Neuron (in vitro differentiated cells): ENCODE results near the gene SUGP1.

ENCODE experiments used
- H2AFZ ChIP-seq: one replicate; pipeline ENCODE4 v1.6.1; 2013; ENCODE audit warnings: low read depth, mild to moderate bottlenecking, inconsistent platforms, low read length, moderate library complexity
- H3K27me3 ChIP-seq: one replicate; pipeline ENCODE4 v1.6.1; 2013; ENCODE audit warnings: low read length; ENCODE audit not compliant: insufficient read depth
- H3K36me3 ChIP-seq: one replicate; pipeline ENCODE4 v1.6.1; 2013; ENCODE audit warnings: low read length; ENCODE audit not compliant: insufficient read depth
- H3K4me1 ChIP-seq: one replicate; pipeline ENCODE4 v1.6.1; 2013; ENCODE audit warnings: low read length; ENCODE audit not compliant: insufficient read depth
- H3K4me3 ChIP-seq: 2 replicates; pipeline ENCODE4 v1.5.1; 2013; ENCODE audit warnings: mild to moderate bottlenecking, low read length, moderate library complexity
- H3K9me3 ChIP-seq: one replicate; pipeline ENCODE4 v1.6.1; 2013; ENCODE audit warnings: low read length

SUGP1 gene

GRCh38 chr19:19276386-19276785 is 43.9 kb downstream of the SUGP1 start:
- H3K9me3 ChIP-seq: no peaks in the 10 kb centered on the region
- no peak overlapping the region for H2AFZ ChIP-seq
- H3K27me3 ChIP-seq: no peaks in the 10 kb centered on the region
- H3K4me3 ChIP-seq: no peak overlapping the region
- peaks cover 56% of the 10 kb centered on the region for H3K36me3 ChIP-seq
- no peaks in the 10 kb centered on the region for H3K4me1 ChIP-seq

- no peaks in the 10 kb centered on the region for H3K27me3 ChIP-seq
- H3K4me1 ChIP-seq: no peaks in the 10 kb centered on the region
- H3K9me3 ChIP-seq: no peaks in the 10 kb centered on the region
- no peak overlapping the region for H3K4me3 ChIP-seq
- no peak overlapping the region for H2AFZ ChIP-seq
- peaks cover 42% of the 10 kb centered on the region for H3K36me3 ChIP-seq
Observed at GRCh38 chr19:19274716-19275565, 45.4 kb downstream of the SUGP1 start.

GRCh38 chr19:19274146-19274545 is 46.2 kb downstream of the SUGP1 start:
- H3K27me3 ChIP-seq: no peaks in the 10 kb centered on the region
- H3K9me3 ChIP-seq: no peaks in the 10 kb centered on the region
- peaks cover 35% of the 10 kb centered on the region for H3K36me3 ChIP-seq
- H3K4me3 ChIP-seq: no peak overlapping the region
- no peaks in the 10 kb centered on the region for H3K4me1 ChIP-seq
- H2AFZ ChIP-seq: no peak overlapping the region

GRCh38 chr19:19271828-19272599 is 48.3 kb downstream of the SUGP1 start:
- no peak overlapping the region for H2AFZ ChIP-seq
- H3K4me3 ChIP-seq: peak overlapping the region; percentile 42
- no peaks in the 10 kb centered on the region for H3K27me3 ChIP-seq
- H3K9me3 ChIP-seq: no peaks in the 10 kb centered on the region
- no peaks in the 10 kb centered on the region for H3K4me1 ChIP-seq
- peaks cover 14% of the 10 kb centered on the region for H3K36me3 ChIP-seq

- Histone ChIP-seq H3K27me3 (no peaks in the 10 kb centered on the region), H2AFZ (no peak overlapping the region), H3K4me1 (no peaks in the 10 kb centered on the region), H3K36me3 (peaks cover 6% of the 10 kb centered on the region), H3K9me3 (no peaks in the 10 kb centered on the region), H3K4me3 (no peak overlapping the region)
Observed at GRCh38 chr19:19270749-19271571, 49.3 kb downstream of the SUGP1 start.

- no peaks in the 10 kb centered on the region for H3K9me3 ChIP-seq
- H3K36me3 ChIP-seq: no peaks in the 10 kb centered on the region
- H2AFZ ChIP-seq: no peak overlapping the region
- no peaks in the 10 kb centered on the region for H3K4me1 ChIP-seq
- H3K27me3 ChIP-seq: no peaks in the 10 kb centered on the region
- H3K4me3 ChIP-seq: no peak overlapping the region
Observed at GRCh38 chr19:19269952-19270694, 50.2 kb downstream of the SUGP1 start.

- Histone ChIP-seq H3K27me3 (no peaks in the 10 kb centered on the region), H2AFZ (no peak overlapping the region), H3K9me3 (no peaks in the 10 kb centered on the region), H3K4me1 (no peaks in the 10 kb centered on the region), H3K4me3 (no peak overlapping the region), H3K36me3 (no peaks in the 10 kb centered on the region)
Observed at GRCh38 chr19:19268453-19269385, 51.6 kb downstream of the SUGP1 start.

GRCh38 chr19:19267305-19267704 is 53.0 kb downstream of the SUGP1 start:
- peaks cover 8% of the 10 kb centered on the region for H3K27me3 ChIP-seq
- no peaks in the 10 kb centered on the region for H3K36me3 ChIP-seq

GRCh38 chr19:19263886-19264487 is 56.3 kb downstream of the SUGP1 start:
- Histone ChIP-seq H3K27me3 (peaks cover 12% of the 10 kb centered on the region), H3K4me1 (peaks cover 7% of the 10 kb centered on the region), H3K4me3 (no peak overlapping the region), H2AFZ (no peak overlapping the region), H3K9me3 (peaks cover 4% of the 10 kb centered on the region), H3K36me3 (no peaks in the 10 kb centered on the region)

More at GRCh38 chr19:19267305-19267704, 53.0 kb downstream of the SUGP1 start:
- H3K4me3 ChIP-seq: no peak overlapping the region
- peaks cover 2% of the 10 kb centered on the region for H3K4me1 ChIP-seq
- H3K9me3 ChIP-seq: no peaks in the 10 kb centered on the region
- H2AFZ ChIP-seq: no peak overlapping the region

- peaks cover 5% of the 10 kb centered on the region for H3K9me3 ChIP-seq
- peaks cover 12% of the 10 kb centered on the region for H3K27me3 ChIP-seq
- H3K4me3 ChIP-seq: peak overlapping the region; percentile 31
- peak overlapping the region; percentile 65 for H2AFZ ChIP-seq
- H3K4me1 ChIP-seq: peaks cover 7% of the 10 kb centered on the region
- no peaks in the 10 kb centered on the region for H3K36me3 ChIP-seq
Observed at GRCh38 chr19:19262190-19263057, 57.9 kb downstream of the SUGP1 start.
